MG63 (cell line): ENCODE data around the gene CGNL1. TPM values are rescaled to one million over a fixed set of nuclear protein-coding genes. Genes with fewer than 3 reads are reported as not detected.

Experiments
- DNase-seq: peaks from one replicate; pipeline ENCODE4 v3.0.0-alpha.2; 2020
- H3K27me3 ChIP-seq: fragments of 250-450 bp; sonication (Bioruptor Pico); 2 replicates; pipeline ENCODE4 v1.5.1; 2020; ENCODE audit warnings: mild to moderate bottlenecking, moderate library complexity
- H3K36me3 ChIP-seq: fragments of 250-450 bp; sonication (Bioruptor Pico); 2 replicates; pipeline ENCODE4 v1.5.1; 2020; ENCODE audit warnings: mild to moderate bottlenecking, moderate library complexity
- H3K4me3 ChIP-seq: fragments of 250-450 bp; sonication (Bioruptor Pico); 2 replicates; pipeline ENCODE4 v1.5.1; 2020; ENCODE audit warnings: mild to moderate bottlenecking, moderate library complexity
- H3K9me3 ChIP-seq: fragments of 250-450 bp; sonication (Bioruptor Pico); 2 replicates; pipeline ENCODE4 v1.5.1; 2020; ENCODE audit warnings: mild to moderate bottlenecking, moderate library complexity
- total RNA-seq: library from RNA; depleted of rRNA; stranded (reverse); fragments of >200 nt; shearing (Covaris generic); gene quantifications from 2 replicates; pipeline ENCODE4 v1.2.3, GENCODE V29; 2014; ENCODE audit warnings: low replicate concordance; rRNA removed

The CGNL1 gene
- total RNA-seq = 0.03 TPM in 1 of 2 replicates, not detected in the other

DNA sequence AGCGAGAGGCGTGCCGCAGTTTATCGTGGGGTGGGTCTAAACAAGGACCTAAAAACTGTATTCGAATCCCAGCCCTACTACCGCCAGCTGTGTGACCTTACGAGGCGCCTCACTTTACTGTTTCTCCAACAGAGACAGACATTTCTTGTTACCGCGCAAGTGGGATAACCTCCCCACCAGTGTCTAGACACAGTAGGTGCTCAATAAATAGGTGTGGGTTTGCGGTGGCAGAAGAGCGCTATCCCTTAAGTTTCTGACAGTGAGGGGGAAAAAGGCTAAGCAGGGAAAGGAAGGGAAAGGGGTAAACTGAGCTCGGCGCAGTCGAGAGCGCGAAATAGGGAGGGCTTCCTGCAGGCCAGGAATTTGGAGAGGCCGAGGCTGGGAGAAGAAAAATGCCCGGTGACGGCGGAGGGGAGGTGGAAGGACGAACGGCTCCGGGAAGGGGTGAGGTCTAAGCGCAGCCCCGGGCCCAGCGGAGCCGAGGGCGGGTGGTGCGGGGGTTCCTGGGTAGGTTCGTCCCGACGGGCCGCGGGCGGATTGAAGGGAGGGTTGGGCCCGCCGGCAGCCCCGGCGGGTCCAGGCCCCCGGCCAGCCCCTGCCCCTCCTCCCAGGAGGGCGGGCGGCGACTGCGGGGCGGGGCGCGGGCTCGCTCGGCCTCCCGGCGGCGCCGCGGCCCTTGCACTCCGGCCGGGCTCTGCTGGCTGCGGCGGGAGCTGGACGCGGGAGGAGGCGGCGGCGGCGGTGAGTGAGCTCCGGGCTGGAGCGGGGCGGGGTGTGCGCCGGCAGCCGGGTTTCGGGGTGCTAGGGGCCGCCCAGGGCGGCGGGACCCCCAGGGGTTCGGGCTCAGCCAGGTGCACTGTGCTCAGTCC lies at the start of gene CGNL1:
CGNL1 (plus strand) TSS at position 679 of the 869 bp plus-strand sequence. CDS start 61,495 bp downstream, outside the sequence.
- Histone ChIP-seq H3K36me3 (no peaks in the 10 kb centered on the region), H3K27me3 (peaks cover 18% of the 10 kb centered on the region), H3K9me3 (no peaks in the 10 kb centered on the region), H3K4me3 (peak within 1 kb of the TSS; percentile 49)
- DNase-seq = peak; percentile 55

DNA sequence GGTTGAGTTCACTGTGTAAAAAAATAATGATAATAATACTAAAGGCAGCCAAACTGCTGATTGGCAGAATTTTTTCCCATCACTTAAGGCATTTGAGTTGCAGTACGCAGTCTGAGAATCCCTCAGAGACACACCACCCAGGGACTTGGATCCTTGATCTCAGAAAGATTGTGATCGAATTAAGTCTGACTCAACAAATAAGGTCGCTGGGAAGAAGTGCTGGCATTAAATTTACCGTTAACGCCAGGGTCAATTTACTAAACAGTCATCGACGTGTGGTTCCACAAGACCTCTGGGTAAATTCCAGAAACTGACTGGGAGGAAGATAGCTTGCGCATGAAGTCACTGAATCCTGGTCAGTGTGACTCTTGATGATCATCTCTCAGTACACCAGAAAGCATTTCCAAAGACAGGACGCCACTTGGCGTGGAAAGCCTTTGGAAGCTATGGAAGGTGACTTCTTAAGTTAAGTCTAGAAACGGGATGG lies 48.3 kb upstream of the CGNL1 start:
- Histone ChIP-seq H3K9me3 (no peaks in the 10 kb centered on the region), H3K4me3 (no peak overlapping the region), H3K36me3 (no peaks in the 10 kb centered on the region), H3K27me3 (no peaks in the 10 kb centered on the region)
- DNase-seq = peak; percentile 86

GRCh38 chr15:57328479-57328878 lies 47.8 kb upstream of the CGNL1 start:
- Histone ChIP-seq H3K36me3 (no peaks in the 10 kb centered on the region), H3K4me3 (no peak overlapping the region), H3K27me3 (no peaks in the 10 kb centered on the region), H3K9me3 (no peaks in the 10 kb centered on the region)
- no peak for DNase-seq

DNA sequence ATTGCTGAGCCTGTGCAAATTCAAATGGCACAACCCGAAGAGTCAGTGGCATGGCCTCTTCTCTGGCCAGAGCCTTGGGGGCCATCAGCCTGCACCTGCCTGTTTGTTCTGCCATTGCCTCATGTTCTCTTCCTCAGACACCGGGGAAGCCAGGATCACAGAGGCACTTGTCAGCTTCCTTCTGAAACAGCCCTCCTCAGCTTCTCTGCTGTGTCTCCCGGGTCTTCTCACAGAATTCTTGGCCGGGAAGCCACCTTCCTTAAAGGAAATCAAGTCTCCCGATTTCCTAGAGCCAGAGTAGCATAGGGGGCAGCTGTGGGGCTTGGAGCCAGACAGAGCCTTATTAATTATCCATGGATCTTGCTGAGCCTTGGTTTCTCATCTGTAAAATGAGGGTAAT lies 47.4 kb upstream of the CGNL1 start:
- Histone ChIP-seq H3K27me3 (no peaks in the 10 kb centered on the region), H3K4me3 (no peak overlapping the region), H3K9me3 (no peaks in the 10 kb centered on the region), H3K36me3 (no peaks in the 10 kb centered on the region)
- no peak for DNase-seq

- no peak overlapping the region for H3K4me3 ChIP-seq
- no peaks in the 10 kb centered on the region for H3K9me3 ChIP-seq
- H3K36me3 ChIP-seq = no peaks in the 10 kb centered on the region
- DNase-seq = no peak
- no peaks in the 10 kb centered on the region for H3K27me3 ChIP-seq
Measured at GRCh38 chr15:57329582-57330367, 46.5 kb upstream of the CGNL1 start.

GRCh38 chr15:57330619-57331340 lies 45.5 kb upstream of the CGNL1 start:
- no peaks in the 10 kb centered on the region for H3K36me3 ChIP-seq
- H3K9me3 ChIP-seq = no peaks in the 10 kb centered on the region
- no peak for DNase-seq
- H3K27me3 ChIP-seq = no peaks in the 10 kb centered on the region
- no peak overlapping the region for H3K4me3 ChIP-seq

- no peaks in the 10 kb centered on the region for H3K27me3 ChIP-seq
- no peak for DNase-seq
- no peaks in the 10 kb centered on the region for H3K9me3 ChIP-seq
- H3K4me3 ChIP-seq = no peak overlapping the region
- H3K36me3 ChIP-seq = no peaks in the 10 kb centered on the region
Measured at GRCh38 chr15:57332326-57332725, 44.0 kb upstream of the CGNL1 start.

- H3K4me3 ChIP-seq = no peak overlapping the region
- no peaks in the 10 kb centered on the region for H3K9me3 ChIP-seq
- DNase-seq = no peak
- H3K27me3 ChIP-seq = no peaks in the 10 kb centered on the region
- H3K36me3 ChIP-seq = no peaks in the 10 kb centered on the region
Measured at GRCh38 chr15:57333487-57333886, 42.8 kb upstream of the CGNL1 start.

DNA sequence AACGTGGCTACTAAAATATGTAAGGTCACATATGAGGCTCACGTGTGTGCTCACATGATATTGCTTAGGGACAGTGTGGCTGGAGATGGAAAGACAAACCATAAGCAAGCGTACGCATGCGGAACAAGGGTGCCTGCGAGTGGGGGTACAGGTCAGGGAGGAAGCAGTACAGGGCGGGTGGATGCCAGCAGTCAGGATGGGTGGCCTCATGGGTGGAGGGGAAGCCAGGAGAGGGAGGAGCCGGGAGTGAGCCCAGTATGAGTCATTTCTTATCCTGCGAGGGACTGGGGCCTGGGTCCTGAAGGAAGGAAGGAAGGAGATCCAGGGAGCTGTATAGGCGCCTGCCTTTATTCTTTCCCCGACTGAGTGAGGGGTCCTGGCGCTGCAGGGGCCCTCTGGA lies 42.0 kb upstream of the CGNL1 start:
- Histone ChIP-seq H3K4me3 (no peak overlapping the region), H3K9me3 (no peaks in the 10 kb centered on the region), H3K36me3 (no peaks in the 10 kb centered on the region), H3K27me3 (no peaks in the 10 kb centered on the region)
- DNase-seq = peak; percentile 75

GRCh38 chr15:57335293-57335715 lies 41.0 kb upstream of the CGNL1 start:
- no peak overlapping the region for H3K4me3 ChIP-seq
- no peaks in the 10 kb centered on the region for H3K27me3 ChIP-seq
- DNase-seq = no peak
- H3K36me3 ChIP-seq = no peaks in the 10 kb centered on the region
- no peaks in the 10 kb centered on the region for H3K9me3 ChIP-seq

- H3K27me3 ChIP-seq = no peaks in the 10 kb centered on the region
- no peaks in the 10 kb centered on the region for H3K36me3 ChIP-seq
Measured at GRCh38 chr15:57335719-57336118, 40.6 kb upstream of the CGNL1 start.

GRCh38 chr15:57337868-57338411 lies 38.4 kb upstream of the CGNL1 start:
- H3K9me3 ChIP-seq = no peaks in the 10 kb centered on the region
- no peak for DNase-seq
- H3K27me3 ChIP-seq = no peaks in the 10 kb centered on the region
- no peaks in the 10 kb centered on the region for H3K36me3 ChIP-seq
- H3K4me3 ChIP-seq = no peak overlapping the region

More at GRCh38 chr15:57335719-57336118, 40.6 kb upstream of the CGNL1 start:
- Histone ChIP-seq H3K4me3 (no peak overlapping the region), H3K9me3 (no peaks in the 10 kb centered on the region)
- DNase-seq = no peak

- H3K36me3 ChIP-seq = no peaks in the 10 kb centered on the region
- H3K9me3 ChIP-seq = no peaks in the 10 kb centered on the region
- H3K4me3 ChIP-seq = no peak overlapping the region
- no peak for DNase-seq
- no peaks in the 10 kb centered on the region for H3K27me3 ChIP-seq
Measured at GRCh38 chr15:57339321-57339720, 37.0 kb upstream of the CGNL1 start.

- Histone ChIP-seq H3K4me3 (no peak overlapping the region), H3K36me3 (no peaks in the 10 kb centered on the region), H3K9me3 (no peaks in the 10 kb centered on the region), H3K27me3 (no peaks in the 10 kb centered on the region)
- DNase-seq = peak; percentile 38
Measured at GRCh38 chr15:57340682-57341259, 35.5 kb upstream of the CGNL1 start.

GRCh38 chr15:57343048-57343447 lies 33.3 kb upstream of the CGNL1 start:
- Histone ChIP-seq H3K4me3 (no peak overlapping the region), H3K36me3 (no peaks in the 10 kb centered on the region), H3K27me3 (no peaks in the 10 kb centered on the region), H3K9me3 (no peaks in the 10 kb centered on the region)
- no peak for DNase-seq

GRCh38 chr15:57343498-57343897 lies 32.8 kb upstream of the CGNL1 start:
- Histone ChIP-seq H3K9me3 (no peaks in the 10 kb centered on the region), H3K4me3 (no peak overlapping the region)
- DNase-seq = no peak

More at GRCh38 chr15:57343498-57343897, 32.8 kb upstream of the CGNL1 start:
- Histone ChIP-seq H3K27me3 (no peaks in the 10 kb centered on the region), H3K36me3 (no peaks in the 10 kb centered on the region)
